IPS DF 19.7 (cell line): Measurements from ENCODE around the gene LCMT1.
"Not testable (repeated sequence)": the region's sequence is repeated elsewhere in the genome, so short reads cannot be mapped to it uniquely, and the experiment has no call there.

Source experiments
- DNase-seq: peaks from one replicate; pipeline ENCODE4 v3.0.0-alpha.2; 2013; ENCODE audit warnings: low read depth, low spot score

Gene LCMT1

DNA sequence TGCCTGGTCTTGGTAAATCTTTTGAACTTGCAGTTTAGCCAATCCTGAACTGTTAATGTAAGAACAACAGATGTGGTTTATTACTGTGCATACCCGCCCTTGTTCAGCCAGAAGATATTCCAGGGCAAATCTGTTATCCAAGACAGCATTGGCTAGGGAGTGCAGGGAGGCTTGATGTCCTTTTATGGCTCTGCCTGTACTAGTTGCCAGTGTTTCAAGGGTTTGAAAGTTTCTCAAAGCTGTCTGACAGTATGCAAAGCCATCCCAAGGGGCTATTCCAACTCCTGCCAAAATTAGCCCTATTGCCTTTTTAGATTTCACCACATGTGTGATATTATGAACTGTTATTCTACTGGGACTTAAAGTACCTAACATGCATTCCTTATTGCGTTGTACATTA is 30.1 kb downstream of the LCMT1 start:
- DNase-seq: no peak

DNA sequence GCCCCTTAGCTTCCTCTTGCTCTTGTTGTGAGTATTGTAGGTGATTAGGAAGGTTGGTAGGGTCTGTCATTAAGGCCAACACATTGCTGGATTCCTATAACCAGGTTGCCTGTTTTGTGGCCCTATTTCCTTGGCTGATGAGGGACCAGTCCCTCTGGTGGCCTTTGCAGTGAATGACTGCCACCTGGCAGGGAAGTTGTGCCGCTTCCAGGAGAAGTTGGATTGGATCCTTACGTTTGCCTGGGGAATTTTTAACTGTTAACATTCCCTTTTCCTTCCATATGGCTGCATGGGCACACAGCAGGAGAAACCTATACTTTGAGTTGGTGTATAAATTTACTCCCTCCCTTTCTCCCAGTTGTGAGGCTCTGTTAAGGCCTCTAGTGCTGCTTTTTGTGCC is 32.4 kb downstream of the LCMT1 start:
- no peak for DNase-seq

DNA sequence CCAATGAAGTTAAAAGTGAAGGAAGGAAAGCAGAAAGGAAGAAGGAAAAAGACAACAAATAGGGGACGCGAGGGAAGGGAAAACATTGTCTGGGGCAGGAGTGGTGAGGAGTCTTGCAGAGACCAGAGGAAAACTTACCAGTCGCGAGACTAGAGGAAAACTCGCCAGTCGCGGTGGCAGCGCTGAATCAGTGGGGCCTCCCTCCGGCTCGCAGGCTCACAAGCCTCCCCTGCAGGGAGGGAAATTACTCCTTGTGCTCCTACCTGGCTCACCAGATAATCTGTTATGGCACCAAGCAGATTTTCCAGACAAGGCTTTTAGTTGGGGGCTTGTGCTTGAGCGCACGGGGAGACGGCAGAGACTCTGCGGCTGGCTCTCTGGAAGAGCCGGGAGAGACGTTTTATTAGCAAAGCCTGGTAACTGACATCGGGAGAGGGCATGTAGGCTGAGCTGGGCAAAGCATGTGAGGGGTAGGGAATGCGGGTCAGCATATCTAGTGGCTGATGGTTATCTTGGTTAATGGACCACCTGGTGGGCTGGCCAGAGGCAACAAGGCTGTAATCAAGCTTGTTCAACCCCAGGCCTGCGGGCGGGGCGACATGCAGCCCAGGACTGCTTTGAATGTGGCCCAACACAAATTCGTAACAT is 37.1 kb downstream of the LCMT1 start:
- DNase-seq: no peak

DNA sequence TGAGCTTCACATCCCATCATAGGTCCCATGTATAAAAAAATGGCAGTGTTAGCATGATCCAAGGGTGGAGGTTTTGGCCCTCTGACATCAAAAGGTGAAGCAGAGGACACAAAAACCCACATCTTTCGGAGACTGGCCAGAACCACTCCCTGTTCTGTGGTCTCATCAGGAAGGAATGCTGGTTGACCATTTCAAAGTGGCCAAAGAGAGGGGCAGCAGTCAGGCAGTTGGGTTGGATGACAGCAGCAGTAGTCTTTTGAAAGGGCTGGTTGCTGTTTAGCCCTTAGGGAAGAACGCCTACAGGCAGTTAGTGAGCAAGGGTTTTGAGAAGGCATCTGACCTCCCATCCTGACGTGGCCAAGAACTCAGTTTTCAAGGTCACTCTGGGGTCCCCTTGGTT is 40.5 kb downstream of the LCMT1 start:
- DNase-seq: no peak

DNA sequence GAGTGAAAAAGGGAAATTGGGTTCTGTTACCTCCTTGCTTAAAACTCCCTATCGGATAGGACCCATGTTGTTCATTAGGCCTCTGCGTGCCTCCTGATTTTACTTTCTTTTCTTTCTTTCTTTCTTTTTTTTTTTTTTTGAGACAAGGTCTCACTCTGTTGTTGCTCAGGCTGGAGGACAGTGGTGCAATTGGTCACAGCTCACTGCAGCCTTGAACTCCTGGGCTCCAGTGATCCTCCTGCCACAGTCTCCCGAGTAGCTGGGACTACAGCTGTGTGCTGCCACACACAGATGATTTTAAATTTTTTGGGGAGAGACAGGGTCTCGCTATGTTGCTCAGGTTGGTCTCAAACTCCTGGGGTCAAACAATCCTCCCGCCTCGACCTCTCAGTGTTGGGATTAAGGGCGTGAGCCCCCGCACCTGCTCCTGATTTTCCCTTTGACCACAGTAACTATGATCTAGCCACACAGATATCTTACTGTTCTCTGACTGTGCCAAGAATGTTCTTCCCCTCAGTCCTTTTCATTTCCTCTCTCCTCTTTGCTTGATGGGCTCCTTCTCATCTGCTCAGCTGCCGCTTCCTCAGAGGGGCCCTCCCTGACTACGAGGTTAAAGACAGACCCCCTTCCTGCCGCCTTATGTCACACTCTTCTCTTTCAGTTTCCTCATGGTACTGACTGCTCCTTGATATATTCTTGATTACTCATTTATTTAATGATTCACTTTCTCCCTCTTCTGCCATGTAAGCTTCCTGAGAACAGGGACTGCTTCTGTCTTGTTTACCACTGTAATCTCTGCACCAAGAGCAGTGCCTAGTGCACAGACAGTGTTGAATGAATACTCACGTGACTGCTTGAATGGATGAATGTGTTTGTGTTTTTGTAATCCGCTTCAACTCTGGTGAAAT is 44.3 kb downstream of the LCMT1 start:
- DNase-seq: no peak

DNA sequence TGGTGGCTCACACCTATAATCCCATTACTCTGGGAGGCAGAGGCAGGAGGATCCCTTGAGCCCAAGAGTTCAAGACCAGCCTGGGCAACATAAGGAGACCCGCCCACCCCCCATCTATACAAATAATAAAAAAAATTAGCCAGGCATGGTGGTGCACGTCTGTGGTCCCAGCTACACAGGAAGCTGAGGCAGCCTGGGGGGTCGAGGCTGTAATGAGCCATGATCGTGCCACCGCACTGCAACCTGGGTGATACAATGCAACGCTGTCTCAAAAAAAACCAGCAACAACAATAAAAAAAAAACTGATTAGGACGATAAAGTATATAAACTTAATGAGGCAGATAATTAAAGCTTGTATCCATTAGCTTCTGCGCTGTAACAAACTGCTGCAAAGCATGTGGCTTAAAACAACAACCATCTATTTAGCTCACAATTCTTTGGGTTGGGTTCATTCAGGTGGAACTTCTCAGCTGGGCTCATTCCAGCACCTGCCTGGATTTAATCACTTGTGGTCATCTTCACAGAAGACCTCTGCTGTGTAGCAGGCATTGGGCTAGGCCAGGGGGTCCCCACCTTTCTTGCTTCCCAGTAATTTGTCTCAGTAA is 45.8 kb downstream of the LCMT1 start:
- DNase-seq: no peak

DNA sequence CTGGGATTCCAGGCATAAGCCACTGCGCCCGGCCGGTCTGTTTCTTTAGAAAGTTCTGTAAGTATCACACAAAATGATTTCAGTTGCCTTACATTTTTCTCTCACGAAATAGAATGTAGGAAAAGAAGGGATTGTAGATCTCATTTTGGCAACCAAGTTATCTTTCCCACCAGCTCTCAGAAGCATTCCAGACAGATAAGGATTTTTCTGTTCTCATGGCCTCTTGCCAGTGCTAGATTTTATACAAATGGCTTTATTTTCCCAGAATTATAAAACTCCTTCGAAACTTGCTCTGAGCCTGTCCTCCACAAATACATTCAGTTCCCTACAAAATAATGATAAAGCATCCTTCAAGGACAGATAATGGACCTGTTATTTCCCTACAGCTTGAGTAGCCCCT is 46.9 kb downstream of the LCMT1 start:
- no peak for DNase-seq

DNA sequence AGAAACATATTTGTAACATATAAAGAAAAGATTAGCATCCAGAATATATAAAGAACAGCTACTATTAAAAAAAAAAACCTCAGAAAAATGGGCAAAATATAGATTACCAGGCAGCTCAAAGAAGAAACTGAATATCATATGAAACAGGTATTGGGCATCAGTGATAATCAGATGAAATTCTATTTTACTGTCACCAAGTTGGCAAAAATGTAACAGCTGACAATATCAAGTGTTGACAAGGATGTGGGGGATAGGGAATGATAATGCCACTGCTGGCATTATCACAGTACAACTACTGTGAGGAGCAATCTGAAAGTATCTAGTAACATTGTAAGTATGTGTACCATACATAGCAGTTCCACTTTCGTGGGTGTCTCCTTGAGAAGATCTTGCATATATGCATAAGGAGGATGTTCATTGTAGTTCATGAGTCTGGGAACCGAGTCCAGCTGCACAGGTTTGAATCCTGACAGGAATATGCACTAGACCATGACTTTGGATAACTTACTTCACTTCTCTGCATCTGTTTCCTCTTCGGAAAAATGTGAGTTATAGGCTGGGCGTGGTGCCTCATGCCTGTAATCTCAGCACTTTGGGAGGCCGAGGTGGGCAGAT is 50.3 kb downstream of the LCMT1 start:
- DNase-seq: no peak

DNA sequence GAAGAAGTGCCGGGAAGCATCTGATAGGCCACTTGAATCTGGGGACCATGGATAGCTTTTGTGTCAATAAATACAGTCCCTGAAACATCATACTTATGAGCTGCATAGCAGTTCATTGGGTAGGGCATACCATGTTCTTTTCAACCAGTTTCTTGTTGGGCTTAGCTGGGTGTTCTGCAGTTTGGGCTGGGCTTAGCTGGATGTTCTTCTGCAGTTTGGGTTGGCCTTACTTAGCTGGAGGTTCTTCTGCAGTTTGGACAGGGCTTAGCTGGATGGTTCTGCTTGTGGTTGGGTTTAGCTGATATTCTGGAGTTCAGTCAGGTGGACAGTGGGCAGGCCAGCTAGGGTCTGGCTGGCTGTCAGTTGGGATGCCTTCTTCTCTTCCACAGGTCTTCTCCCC is 52.1 kb downstream of the LCMT1 start:
- no peak for DNase-seq

DNA sequence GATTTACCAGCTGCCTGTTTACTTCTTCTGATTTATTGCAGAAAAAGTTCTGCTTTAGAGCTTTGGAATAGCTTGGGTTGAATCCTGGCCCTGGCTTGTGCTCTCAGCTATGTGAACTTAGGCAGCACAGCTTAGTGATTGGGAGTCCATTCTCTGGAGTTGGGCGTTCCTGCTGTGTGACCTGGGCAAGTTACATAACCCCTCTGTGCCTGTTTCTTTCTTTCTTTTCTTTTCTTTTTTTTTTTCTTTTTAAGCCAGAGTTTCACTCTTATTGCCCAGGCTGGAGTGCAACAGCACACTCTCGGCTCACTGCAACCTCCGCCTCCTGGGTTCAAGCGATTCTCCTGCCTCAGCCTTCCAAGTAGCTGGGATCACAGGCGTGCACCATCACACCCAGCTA is 53.7 kb downstream of the LCMT1 start:
- no peak for DNase-seq

DNA sequence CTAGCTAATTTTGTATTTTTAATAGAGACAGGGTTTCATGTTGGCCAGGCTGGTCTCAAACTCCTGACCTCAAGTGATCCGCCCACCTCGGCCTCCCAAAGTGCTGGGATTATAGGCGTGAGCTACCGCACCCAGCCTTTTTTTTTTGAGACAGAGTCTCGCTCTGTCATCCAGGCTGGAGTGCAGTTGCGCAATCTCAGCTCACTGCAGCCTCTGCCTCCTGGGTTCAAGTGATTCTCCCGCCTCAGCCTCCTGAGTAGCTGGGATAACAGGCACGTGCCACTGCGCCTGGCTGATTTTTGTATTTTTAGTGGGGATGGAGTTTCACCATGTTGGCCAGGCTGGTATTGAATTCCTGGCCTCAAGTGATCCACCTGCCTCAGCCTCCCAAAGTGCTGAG is 56.4 kb downstream of the LCMT1 start:
- not testable (repeated sequence) for DNase-seq

DNA sequence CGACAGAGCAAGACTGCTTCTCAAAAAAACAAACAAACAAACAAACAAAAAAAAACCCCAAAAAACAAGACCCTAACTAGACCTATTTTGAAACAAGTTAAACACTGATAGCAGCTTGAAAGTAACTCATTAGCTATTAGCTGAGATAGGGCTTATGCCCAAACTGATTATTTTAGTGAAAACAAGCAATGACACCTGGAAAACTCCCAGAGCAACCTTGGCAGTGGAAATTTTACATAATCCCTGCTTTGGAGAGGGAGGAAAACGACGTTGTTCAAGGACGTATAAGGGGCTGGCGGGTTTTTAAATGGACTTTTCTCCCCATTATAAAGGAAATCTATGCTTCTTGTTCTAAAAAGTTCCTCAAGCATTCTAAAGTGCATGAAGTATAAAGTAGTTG is 59.8 kb downstream of the LCMT1 start:
- DNase-seq: no peak

DNA sequence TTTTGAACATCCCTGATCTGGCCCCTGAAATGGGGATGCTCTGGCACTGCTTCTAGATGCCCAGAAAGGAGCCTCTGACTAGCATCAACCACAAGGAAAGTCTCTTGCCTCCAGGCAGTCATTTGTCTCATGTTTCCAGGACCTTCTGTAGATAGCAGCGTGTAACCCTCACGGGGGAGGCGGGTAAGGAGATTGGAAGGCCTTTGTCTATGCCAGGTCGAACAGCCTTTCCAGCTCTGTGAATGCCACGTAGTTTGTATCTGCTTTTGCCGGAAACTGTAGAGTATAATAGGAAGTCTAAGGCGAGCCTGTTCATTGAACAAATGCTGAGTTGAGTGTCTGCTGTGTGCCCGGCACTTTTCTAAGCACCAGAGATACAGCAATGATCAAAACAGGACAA is 61.3 kb downstream of the LCMT1 start:
- no peak for DNase-seq

DNA sequence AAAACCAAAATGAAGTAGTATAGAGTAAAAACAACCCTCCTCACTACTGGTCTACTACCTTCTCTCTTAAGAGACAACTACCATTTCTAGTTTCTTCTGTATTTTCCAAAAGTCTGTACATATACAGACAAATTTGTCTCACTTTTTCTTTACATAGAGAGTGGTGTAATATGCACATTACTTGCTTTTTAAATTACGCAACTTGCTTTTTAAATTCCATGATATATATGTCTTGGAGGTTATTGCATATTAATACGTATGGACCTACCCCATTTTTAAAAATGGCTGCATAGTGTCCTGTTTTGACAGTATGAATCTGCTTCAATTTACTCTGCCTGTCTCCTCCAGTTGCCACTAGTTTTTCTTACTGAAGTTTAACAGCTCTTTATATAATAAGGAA is 62.7 kb downstream of the LCMT1 start:
- no peak for DNase-seq

DNA sequence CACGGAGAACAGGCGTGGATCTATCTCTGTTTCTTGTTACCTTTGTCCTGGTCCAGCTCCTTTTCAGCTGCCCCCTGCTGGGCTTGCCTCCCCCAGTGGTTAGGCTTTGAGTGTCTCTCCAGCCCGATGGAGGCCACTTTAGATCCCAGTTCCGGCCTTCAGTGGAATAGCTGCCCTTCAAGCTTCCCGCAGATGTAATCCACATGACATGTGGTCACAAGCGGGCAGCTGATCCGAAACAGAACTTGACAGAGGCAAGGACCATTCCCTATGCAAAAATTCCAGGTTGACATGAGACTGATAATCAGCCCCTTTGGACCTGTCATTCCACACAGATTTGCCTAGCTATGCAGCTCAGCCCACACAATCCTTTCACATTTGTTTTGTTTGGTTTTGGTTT is 64.6 kb downstream of the LCMT1 start:
- DNase-seq: no peak

DNA sequence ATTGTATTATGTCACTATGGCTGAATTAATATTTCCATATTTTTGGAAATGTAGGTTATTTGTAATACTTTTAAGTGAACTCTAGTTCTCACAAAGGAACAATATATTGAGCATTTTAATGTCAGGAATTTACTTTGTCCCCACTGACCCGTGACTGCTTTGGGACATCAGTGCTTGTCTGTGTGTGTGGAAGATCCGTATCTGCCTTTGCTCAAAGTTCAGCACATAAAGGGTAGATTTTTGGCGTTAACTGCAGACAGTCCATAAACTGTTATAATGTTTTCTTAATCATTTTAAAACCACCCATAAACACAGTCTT is 65.9 kb downstream of the LCMT1 start:
- no peak for DNase-seq

DNA sequence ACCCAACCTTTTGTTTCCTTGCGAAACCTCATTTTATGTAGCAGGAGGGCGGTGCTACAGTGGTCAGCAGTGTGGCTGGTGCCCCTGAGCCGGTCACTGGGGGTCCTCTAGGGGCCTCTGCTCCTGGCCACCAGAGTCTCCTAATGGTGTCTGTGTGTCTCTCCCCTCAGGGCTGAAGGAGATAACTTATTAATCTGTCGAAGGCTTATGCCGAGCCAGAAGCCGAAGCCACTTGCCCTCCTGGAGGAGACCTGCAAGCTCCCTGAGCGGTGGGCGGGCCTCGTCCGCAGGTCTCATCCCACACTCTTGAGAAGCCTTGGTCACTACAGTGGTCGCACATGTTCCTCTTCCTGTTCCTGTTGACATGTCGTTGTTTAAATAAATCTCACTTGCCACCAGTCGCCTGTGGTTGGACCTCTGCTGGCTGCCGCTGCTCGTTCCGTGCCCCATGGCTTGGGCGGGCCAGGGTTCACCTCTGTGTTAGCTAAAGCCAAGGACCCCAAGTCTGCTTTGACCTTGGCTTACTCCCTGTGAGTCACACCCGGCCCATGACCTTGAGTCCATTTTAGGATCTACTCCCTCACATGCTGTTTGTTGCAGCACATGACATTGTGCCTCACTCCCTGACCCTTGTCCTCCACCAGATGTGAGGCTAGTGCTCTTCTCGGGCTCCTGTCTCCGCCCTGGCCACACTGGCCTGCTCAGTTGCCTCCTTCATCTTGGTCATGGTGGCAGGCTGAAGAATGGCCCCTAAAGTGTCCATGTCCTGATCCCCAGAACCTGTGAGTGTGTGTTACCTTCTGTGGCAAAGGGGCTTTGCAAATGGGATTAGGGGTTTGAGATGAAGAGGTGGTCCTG is 66.5 kb downstream of the LCMT1 start:
- DNase-seq: no peak

DNA sequence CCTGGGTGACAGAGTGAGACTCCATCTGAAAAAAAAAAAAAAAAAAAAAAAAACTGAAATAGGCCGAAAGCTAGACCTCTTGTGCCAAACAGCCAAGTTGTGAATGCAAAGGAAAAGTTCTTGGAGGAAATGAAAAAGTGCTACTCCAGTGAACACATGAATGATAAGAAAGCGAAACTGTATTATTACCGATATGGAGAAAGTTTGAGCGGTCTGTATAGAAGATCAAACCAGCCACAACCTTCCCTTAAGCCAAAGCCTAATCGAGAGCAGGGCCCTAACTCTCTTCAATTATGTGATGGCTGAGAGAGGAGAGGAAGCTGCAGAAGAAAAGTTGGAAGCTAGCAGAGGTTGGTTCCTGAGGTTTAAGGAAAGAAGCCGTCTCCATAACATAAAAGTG is 69.7 kb downstream of the LCMT1 start:
- not testable (repeated sequence) for DNase-seq

DNA sequence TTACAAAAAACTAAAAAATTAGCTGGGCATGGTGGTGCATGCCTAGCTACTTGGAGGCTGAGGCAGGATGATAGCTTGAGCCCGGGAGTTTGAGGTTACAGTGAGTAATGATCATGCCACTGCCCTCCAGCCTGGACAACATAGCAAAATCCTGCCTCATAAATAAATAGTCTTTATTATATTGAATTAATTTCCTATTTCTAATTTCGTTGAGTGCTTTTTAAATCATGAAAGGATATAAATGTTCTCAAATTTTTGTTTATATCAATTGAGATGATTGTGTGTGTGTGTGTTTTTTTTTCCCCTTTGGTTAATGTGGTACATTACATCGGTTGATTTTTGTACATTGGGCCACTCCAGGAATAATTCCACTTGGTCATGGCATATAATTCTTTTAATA is 73.2 kb downstream of the LCMT1 start:
- DNase-seq: no peak

DNA sequence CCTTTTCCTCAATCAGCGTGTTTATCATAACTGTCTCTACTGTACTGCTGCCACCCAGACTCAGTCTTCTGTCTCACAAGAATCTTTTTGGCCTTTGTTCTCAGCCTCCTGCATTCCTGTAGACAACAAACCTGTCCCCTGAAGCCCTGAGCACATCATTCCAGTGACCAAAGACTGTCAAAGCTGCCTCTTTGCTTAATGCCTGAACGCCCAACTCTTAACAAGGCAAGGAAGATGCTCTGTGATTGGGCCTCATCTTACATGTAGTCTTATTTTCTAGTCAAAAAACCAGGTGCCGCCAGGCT is 75.9 kb downstream of the LCMT1 start:
- DNase-seq: no peak

DNA sequence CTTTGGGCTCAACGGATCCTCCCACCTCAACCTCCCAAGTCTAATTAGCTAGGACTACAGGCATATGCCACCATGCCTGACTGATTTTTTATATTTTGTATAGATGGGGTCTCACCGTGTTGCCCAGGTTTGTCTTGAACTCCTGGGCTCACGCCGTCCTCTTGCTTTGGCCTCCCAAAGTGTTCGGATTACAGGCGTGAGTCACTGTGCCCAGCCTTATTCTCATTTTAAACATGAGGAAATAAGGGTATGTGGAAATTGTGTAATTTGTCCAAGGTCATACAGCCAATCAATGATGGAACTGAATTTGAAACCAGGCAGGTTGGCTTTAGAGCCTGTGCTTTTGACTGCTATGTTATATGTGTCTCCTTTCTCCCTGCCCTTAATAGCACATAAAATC is 77.8 kb downstream of the LCMT1 start:
- no peak for DNase-seq

DNA sequence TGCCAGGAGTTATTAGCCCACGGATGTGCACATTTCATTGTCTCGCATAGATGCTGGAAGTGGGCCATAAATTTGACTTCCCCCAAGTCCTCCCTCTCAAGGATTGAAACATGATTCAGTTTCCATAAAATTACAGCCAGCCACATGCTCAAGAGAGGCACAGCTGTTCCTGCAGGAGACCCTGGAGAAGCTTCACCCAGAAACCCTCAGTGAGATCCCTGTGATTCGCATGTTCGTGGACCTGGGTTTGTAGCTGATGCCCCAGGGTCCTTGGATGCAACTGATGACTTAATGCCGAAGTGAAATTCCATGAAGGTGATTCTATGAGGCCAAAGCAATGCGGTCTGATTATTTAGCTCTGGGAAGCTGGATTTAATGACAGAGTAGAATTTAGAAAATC is 80.6 kb downstream of the LCMT1 start:
- no peak for DNase-seq
